ENCODE results near the gene FRMD4A.
A peak's percentile ranks its signal among the peaks of the same experiment; 100 is the strongest.
"Not testable (repeated sequence)": the region's sequence is repeated elsewhere in the genome, so short reads cannot be mapped to it uniquely, and the experiment has no call there.

Gene FRMD4A

DNA sequence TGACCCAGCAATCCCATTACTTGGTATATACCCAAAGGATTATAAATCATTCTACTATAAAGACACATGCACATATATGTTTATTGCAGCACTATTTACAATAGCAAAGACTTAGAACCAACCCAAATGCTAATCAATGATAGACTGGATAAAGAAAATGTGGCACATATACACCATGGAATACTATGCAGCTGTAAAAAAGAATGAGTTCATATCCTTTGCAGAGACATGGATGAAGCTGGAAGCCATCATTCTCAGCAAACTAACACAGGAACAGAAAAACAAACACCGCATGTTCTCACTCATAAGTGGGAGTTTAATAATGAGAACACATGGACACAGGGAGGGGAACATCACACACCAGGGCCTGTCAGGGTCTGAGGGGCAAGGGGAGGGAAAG, 434.6 kb downstream of the FRMD4A start:
- not testable (repeated sequence) for DNase-seq

GRCh38 chr10:13894412-13895093, 436.2 kb downstream of the FRMD4A start:
- DNase-seq: no peak

- DNase-seq: no peak
Measured at GRCh38 chr10:13893926-13894325, 436.8 kb downstream of the FRMD4A start.

DNA sequence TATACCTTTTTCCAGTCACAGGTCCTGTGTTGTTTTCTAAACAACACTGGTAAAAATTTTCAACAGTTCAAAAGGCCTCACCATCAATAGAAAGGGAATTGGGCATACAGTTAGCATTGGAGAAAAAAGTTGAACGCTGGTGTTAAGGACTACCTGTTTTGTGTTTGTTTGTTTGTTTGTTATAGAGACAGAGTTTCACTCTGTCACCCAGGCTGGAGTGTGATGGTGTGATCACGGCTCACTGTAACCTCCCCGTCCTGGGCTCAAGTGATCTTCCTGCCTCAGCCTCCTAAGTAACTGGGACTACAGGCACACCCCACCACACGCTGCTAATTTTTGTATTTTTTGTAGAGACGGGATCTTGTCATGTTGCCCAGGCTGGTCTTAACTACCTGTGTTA, 437.9 kb downstream of the FRMD4A start:
- no peak for DNase-seq

GRCh38 chr10:13892001-13892491, 438.7 kb downstream of the FRMD4A start:
- DNase-seq: peak; percentile 4

- DNase-seq: peak; percentile 38
Measured at GRCh38 chr10:13891128-13892000, 439.4 kb downstream of the FRMD4A start.

DNA sequence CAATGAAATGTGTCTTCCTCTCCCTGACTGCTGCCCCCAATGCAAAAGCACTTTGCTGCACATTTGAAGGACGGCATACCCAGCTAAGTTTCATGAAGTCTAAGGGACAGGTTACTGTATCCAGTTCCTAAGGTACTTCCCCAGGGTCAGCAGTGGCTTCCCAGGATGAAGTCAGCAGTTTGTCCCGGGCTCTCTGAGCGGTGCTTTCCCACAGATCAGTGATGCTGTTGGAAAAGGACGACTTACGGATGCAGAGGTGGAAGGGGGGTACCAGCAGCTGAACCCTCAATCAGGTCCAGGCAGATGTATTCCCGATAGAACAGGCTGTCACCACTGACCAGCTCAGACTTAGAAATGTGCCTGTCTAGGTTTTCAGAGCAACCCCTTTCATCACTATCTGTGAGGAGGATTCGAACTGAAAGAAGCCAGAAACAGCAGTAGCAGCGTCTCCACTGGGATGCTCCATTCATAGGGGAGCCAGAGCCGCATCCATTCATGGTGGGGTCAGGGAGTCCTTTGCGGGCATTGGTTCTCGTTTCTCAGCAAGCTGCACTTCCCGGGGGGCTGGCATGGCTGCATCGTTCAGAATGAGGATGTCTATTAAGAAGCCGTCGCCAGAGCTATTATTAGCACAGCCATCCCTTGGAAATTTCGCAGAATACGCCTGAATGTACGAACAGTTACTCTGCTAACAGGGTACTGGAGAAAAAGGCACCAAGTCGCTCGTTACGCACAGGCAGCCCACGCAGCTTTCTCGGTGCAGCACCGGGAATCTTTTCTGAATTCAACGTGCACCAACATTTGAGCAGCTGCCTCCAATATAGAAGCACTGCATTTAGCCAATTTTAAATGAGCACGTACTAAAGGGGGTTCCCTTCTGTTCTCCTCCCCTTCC, 440.2 kb downstream of the FRMD4A start:
- DNase-seq: peak; percentile 1

- DNase-seq: no peak
Measured at GRCh38 chr10:13887761-13888160, 443.0 kb downstream of the FRMD4A start.

DNA sequence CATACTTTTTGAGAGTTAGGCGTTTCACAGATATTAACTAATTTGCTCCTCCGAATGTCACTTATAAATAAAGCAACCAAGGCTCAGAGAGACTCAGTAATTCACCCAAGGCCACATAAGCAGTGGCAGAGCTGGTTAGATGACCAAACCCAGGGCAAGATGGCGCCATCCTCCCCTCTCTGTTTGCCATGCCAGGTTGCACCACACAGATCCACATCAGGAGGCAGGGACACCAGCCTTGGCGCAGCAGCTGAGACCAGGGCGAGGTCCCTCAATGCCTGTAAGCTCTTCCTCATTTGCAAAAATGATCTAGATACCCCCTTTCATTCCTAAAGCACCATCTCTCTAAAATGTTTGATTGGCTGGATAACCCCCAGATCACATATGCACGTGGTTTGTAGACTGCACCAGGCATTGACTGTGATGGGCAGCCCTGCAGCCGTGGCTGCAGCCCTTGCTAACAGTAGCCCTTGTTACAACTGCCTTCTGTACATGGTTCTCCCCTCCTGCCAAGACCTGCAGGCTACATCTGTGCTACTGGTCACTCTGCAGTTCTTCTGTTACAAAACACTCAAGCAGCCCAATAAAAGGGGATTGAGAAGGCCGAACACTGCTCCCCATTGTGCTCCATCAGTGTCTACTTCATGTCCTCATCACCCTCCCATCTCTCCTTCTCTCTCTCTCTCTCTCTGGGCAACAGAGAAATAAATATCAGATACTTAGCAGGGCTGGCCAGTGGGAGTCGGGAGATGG, 445.3 kb downstream of the FRMD4A start:
- DNase-seq: no peak

- no peak for DNase-seq
Measured at GRCh38 chr10:13883636-13884444, 446.9 kb downstream of the FRMD4A start.

GRCh38 chr10:13882119-13882711, 448.5 kb downstream of the FRMD4A start:
- DNase-seq: no peak

DNA sequence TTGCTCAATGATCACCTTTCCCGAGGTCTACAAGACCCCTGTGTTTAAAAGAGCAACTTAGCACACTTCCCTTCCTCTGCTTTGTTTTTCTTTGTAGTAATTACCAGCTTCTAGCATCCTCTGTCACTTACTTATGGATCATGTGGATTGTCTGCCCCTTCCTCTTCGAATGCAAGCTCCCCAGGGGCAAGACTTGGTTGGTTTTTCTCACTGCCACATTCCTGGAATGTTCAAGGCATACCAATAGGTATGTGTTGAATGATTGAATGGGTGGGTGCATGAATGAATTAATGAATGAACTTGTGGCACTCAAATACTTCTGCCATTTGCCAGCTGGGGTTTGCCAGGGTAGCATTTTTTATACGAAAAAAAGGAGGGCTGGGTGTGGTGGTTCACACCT, 450.0 kb downstream of the FRMD4A start:
- no peak for DNase-seq

- DNase-seq: no peak
Measured at GRCh38 chr10:13877154-13877909, 453.4 kb downstream of the FRMD4A start.

GRCh38 chr10:13873196-13873595, 457.5 kb downstream of the FRMD4A start:
- DNase-seq: no peak

- no peak for DNase-seq
Measured at GRCh38 chr10:13872411-13872810, 458.3 kb downstream of the FRMD4A start.

- DNase-seq: no peak
Measured at GRCh38 chr10:13871776-13872175, 458.9 kb downstream of the FRMD4A start.

GRCh38 chr10:13871011-13871410, 459.7 kb downstream of the FRMD4A start:
- no peak for DNase-seq

- DNase-seq: no peak
Measured at GRCh38 chr10:13869295-13869664, 461.4 kb downstream of the FRMD4A start.

DNA sequence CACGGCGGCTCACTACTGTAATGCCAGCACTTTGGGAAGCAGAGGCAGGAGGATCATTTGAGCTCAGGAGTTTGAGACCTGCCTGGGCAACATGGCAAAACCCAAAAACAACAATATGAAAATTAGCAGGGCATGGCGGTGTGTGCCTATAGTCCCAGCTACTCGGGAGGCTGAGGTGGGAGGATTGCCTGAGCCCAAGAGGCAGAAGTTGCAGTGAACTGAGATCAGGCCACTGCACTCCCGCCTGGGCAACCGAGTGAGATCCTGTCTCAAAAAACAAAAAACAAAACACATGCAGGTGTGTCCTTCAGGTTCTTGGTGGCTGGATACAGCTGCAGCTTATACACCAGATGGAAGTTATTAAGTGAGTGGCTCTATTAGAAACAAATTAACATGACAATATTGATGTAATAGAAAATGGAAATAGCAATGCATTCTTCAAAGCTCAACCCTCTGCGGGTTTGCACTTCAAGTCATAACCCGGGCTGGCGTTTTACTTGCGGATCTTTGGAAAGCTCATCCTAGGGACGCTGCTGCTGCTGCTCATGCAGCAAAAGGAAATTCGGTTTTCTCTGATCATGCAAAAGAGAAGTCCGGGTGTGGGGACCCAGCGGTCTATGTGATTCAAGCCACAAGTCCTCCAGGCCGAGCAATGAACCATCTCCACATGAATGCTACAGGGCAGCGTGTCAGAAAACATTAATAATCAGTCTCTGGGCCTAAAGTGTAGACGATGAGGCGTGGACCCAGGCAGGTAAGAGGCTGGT, 462.0 kb downstream of the FRMD4A start:
- DNase-seq: no peak

Measured in NCI-H1092 treated with DMSO at 0.1 percent for 48 hours (cell line).